H1 (cell line): Measurements from ENCODE around the gene SCMH1. TPM values are rescaled to one million over a fixed set of nuclear protein-coding genes. Genes with fewer than 3 reads are reported as not detected.

Experiments used
- CTCF ChIA-PET: fragments of 300-600 bp; sonication (Branson Sonifier 250); formaldehyde crosslinking; loops from one replicate; lab custom pipeline; 2021; ENCODE audit not compliant: partially characterized antibody; lab: Charles Lee
- POLR2A ChIA-PET: fragments of 300-600 bp; sonication (Branson Sonifier 250); formaldehyde crosslinking; loops from one replicate; lab custom pipeline; 2021; ENCODE audit warnings: inconsistent platforms; ENCODE audit not compliant: partially characterized antibody; lab: Charles Lee
- DNase-seq, 2 experiments: peaks; one replicate each; pipeline versions ENCODE4 v3.0.0 to v3.0.0-alpha.2; 2010 to 2022; ENCODE audit warnings: low spot score in 2 of 2, low read depth in 1 of 2, mixed read lengths in 1 of 2
- FAIRE-seq: peaks from 2 replicates; lab custom pipeline; 2011; peaks lifted over from hg19 to GRCh38; lab: Jason Lieb, UNC
- H2AFZ ChIP-seq: 2 replicates; pipeline ENCODE4 v1.8.1; 2012; ENCODE audit warnings: low read length, inconsistent platforms
- H2AK5ac ChIP-seq: 2 replicates; pipeline ENCODE4 v1.6.1; 2013; ENCODE audit warnings: low read depth, low read length
- H2BK120ac ChIP-seq: replicated peaks from 2 replicates; pipeline ENCODE3; 2013; ENCODE audit warnings: low read depth, low read length, inconsistent platforms
- H2BK12ac ChIP-seq: 2 replicates; pipeline ENCODE4 v1.6.1; 2013; ENCODE audit warnings: low read depth, low read length
- H2BK15ac ChIP-seq: 2 replicates; pipeline ENCODE4 v1.6.1; 2013; ENCODE audit warnings: low read length
- H2BK20ac ChIP-seq: 2 replicates; pipeline ENCODE4 v1.6.1; 2013; ENCODE audit warnings: low read length
- H2BK5ac ChIP-seq: 2 replicates; pipeline ENCODE4 v1.6.1; 2013; ENCODE audit warnings: low read depth, low read length
- H3K14ac ChIP-seq: 2 replicates; pipeline ENCODE4 v1.6.1; 2013; ENCODE audit warnings: inconsistent platforms; ENCODE audit not compliant: insufficient read length
- H3K18ac ChIP-seq: 2 replicates; pipeline ENCODE4 v1.6.1; 2013; ENCODE audit warnings: low read length; ENCODE audit errors: extremely low read depth
- H3K23ac ChIP-seq: 2 replicates; pipeline ENCODE4 v1.6.1; 2013; ENCODE audit warnings: inconsistent platforms; ENCODE audit not compliant: insufficient read length
- H3K23me2 ChIP-seq: 2 replicates; pipeline ENCODE4 v1.6.1; 2013; ENCODE audit warnings: low read depth, low read length
- H3K27ac ChIP-seq: 2 replicates; pipeline ENCODE4 v1.6.1; 2011; ENCODE audit warnings: low read depth, low read length, inconsistent platforms
- H3K27me3 ChIP-seq, 4 experiments: replicated peaks in 1 of 4; 1 replicate in 1 of 4; 2 replicates in 3 of 4; pipeline versions ENCODE4 v1.6.1 to v1.8.1; 2011 to 2013; ENCODE audit warnings: low read length in 3 of 4, mild to moderate bottlenecking in 3 of 4, inconsistent platforms in 2 of 4, mixed read lengths in 2 of 4, moderate library complexity in 1 of 4; ENCODE audit not compliant: control insufficient read depth in 3 of 4, insufficient read depth in 3 of 4; ENCODE audit errors: extremely low read depth in 1 of 4
- H3K36me3 ChIP-seq, 4 experiments: 2 replicates each; pipeline versions ENCODE4 v1.6.1 to v1.8.1; 2011 to 2013; ENCODE audit warnings: mild to moderate bottlenecking in 4 of 4, low read length in 3 of 4, moderate library complexity in 2 of 4, control low read depth in 1 of 4, inconsistent platforms in 1 of 4; ENCODE audit not compliant: insufficient read depth in 4 of 4, control insufficient read depth in 2 of 4
- H3K4ac ChIP-seq: replicated peaks from 2 replicates; pipeline ENCODE3; 2013; ENCODE audit warnings: low read length, low read depth, mixed read lengths, inconsistent platforms; ENCODE audit not compliant: insufficient read length
- H3K4me1 ChIP-seq, 4 experiments: replicated peaks in 1 of 4; 1 replicate in 1 of 4; 2 replicates in 3 of 4; pipeline versions ENCODE4 v1.6.1 to v1.8.1; 2011 to 2013; ENCODE audit warnings: low read length in 3 of 4, inconsistent platforms in 2 of 4, mixed read lengths in 1 of 4; ENCODE audit not compliant: insufficient read depth in 4 of 4, control insufficient read depth in 3 of 4
- H3K4me2 ChIP-seq, 2 experiments: 2 replicates each; pipeline versions ENCODE4 v1.6.1 to v1.8.1; 2011 to 2013; ENCODE audit warnings: low read depth in 2 of 2, low read length in 2 of 2, control low read depth in 1 of 2, inconsistent platforms in 1 of 2, mild to moderate bottlenecking in 1 of 2; ENCODE audit not compliant: insufficient read depth in 1 of 2
- H3K4me3 ChIP-seq, 4 experiments: fragments of 200-600, 300-600 bp in 1 of 4; sonication (generic), shearing (Covaris generic), sonication (Bioruptor Twin) in 1 of 4; 2 replicates each; pipeline versions ENCODE4 v1.5.1 to v1.8.1; 2011 to 2016; ENCODE audit warnings: low read length in 4 of 4, low read depth in 3 of 4, control low read depth in 2 of 4, inconsistent platforms in 2 of 4, mild to moderate bottlenecking in 2 of 4, mixed read lengths in 1 of 4, moderate library complexity in 1 of 4; ENCODE audit not compliant: insufficient read depth in 2 of 4; ENCODE audit errors: extremely low read depth in 1 of 4
- H3K56ac ChIP-seq: replicated peaks from 2 replicates; pipeline ENCODE3; 2013; ENCODE audit warnings: low read depth, mild to moderate bottlenecking, mixed read lengths, low read length, inconsistent platforms; ENCODE audit not compliant: insufficient read length
- H3K79me1 ChIP-seq: 2 replicates; pipeline ENCODE4 v1.6.1; 2013; ENCODE audit warnings: low read depth, low read length, control low read depth
- H3K79me2 ChIP-seq, 2 experiments: 2 replicates each; pipeline versions ENCODE4 v1.6.1 to v1.8.1; 2012 to 2013; ENCODE audit warnings: low read length in 2 of 2, mild to moderate bottlenecking in 2 of 2, inconsistent platforms in 1 of 2; ENCODE audit not compliant: insufficient read depth in 2 of 2, control insufficient read depth in 1 of 2
- H3K9ac ChIP-seq, 4 experiments: replicated peaks in 1 of 4; 1 replicate in 1 of 4; 2 replicates in 3 of 4; pipeline versions ENCODE4 v1.6.1 to v1.8.1; 2011 to 2013; ENCODE audit warnings: low read depth in 3 of 4, low read length in 3 of 4, control low read depth in 2 of 4, mild to moderate bottlenecking in 2 of 4, moderate library complexity in 2 of 4, inconsistent platforms in 1 of 4; ENCODE audit errors: extremely low read depth in 1 of 4
- H3K9me3 ChIP-seq, 2 experiments: 2 replicates each; pipeline versions ENCODE4 v1.6.1 to v1.8.1; 2012 to 2013; ENCODE audit warnings: mild to moderate bottlenecking in 2 of 2, moderate library complexity in 2 of 2, control low read depth in 1 of 2, inconsistent platforms in 1 of 2, low read depth in 1 of 2, low read length in 1 of 2, mixed read lengths in 1 of 2; ENCODE audit not compliant: insufficient read depth in 2 of 2
- H4K20me1 ChIP-seq, 2 experiments: replicated peaks in 1 of 2; 2 replicates each; pipeline versions ENCODE3 to v1.8.1; 2011 to 2013; ENCODE audit warnings: inconsistent platforms in 2 of 2, low read length in 2 of 2, mild to moderate bottlenecking in 1 of 2; ENCODE audit not compliant: insufficient read depth in 2 of 2, control insufficient read depth in 1 of 2
- H4K5ac ChIP-seq: 2 replicates; pipeline ENCODE4 v1.6.1; 2013; ENCODE audit warnings: low read length, low read depth, mixed read lengths, inconsistent platforms; ENCODE audit not compliant: insufficient read length
- H4K8ac ChIP-seq: 2 replicates; pipeline ENCODE4 v1.8.0; 2013; ENCODE audit warnings: mild to moderate bottlenecking, moderate library complexity, low read length, inconsistent platforms; ENCODE audit not compliant: insufficient read depth; ENCODE audit errors: extremely low read depth
- H4K91ac ChIP-seq: replicated peaks from 2 replicates; pipeline ENCODE3; 2013; ENCODE audit warnings: low read length, mixed read lengths, inconsistent platforms; ENCODE audit not compliant: insufficient read length
- BRCA1 ChIP-seq: IDR thresholded peaks from 2 replicates; pipeline ENCODE4 v1.6.1; 2012; ENCODE audit warnings: low read depth, low read length, improper control_type of control experiment
- CHD1 ChIP-seq: IDR thresholded peaks from 2 replicates; pipeline ENCODE4 v1.6.1; 2012; ENCODE audit warnings: low read depth, low read length, improper control_type of control experiment
- CHD2 ChIP-seq: IDR thresholded peaks from 2 replicates; pipeline ENCODE4 v1.6.1; 2012; ENCODE audit warnings: low read length, improper control_type of control experiment
- KDM1A ChIP-seq: fragments of 200-600, 300-600 bp; sonication (generic); IDR thresholded peaks from 2 replicates; pipeline ENCODE4 v1.7.1; 2016; ENCODE audit warnings: mild to moderate bottlenecking, low read length, borderline replicate concordance
- MAFK ChIP-seq: IDR thresholded peaks from 2 replicates; pipeline ENCODE4 v1.6.1; 2012; ENCODE audit warnings: low read depth, mild to moderate bottlenecking, improper control_type of control experiment, low read length
- MAX ChIP-seq: IDR thresholded peaks from 2 replicates; pipeline ENCODE4 v1.6.1; 2012; ENCODE audit warnings: inconsistent platforms
- SP2 ChIP-seq: IDR thresholded peaks from 2 replicates; pipeline ENCODE4 v1.6.1; 2012; ENCODE audit warnings: mild to moderate bottlenecking, low read length, inconsistent platforms
- SP4 ChIP-seq: IDR thresholded peaks from 2 replicates; pipeline ENCODE4 v1.6.1; 2012; ENCODE audit warnings: low read length, inconsistent platforms
- ZNF274 ChIP-seq: IDR thresholded peaks from 2 replicates; pipeline ENCODE4 v1.7.0; 2012; ENCODE audit warnings: low read length, borderline replicate concordance; ENCODE audit errors: extremely low read depth
- WGBS, 2 experiments: shearing (Covaris generic) in 1 of 2; methylation state at CpG; one replicate each; pipeline versions ENCODE4 v1.1.6 to v1.1.7; 2013 to 2015; ENCODE audit warnings: low lambda C conversion rate in 2 of 2, mixed read lengths in 2 of 2, inconsistent platforms in 1 of 2, low coverage in 1 of 2, missing lambda C conversion rate in 1 of 2; ENCODE audit not compliant: insufficient replicate concordance in 2 of 2, insufficient coverage in 1 of 2, insufficient read length in 1 of 2; ENCODE audit errors: extremely low coverage in 1 of 2, missing lambda C conversion rate in 1 of 2; 5-methylcytosine and 5-hydroxymethylcytosine counted together
- polyA plus RNA-seq, 7 experiments: library from polyadenylated mRNA; depleted of rRNA in 3 of 7; stranded (reverse) in 5 of 7; unstranded in 2 of 7; fragments of >200 nt in 5 of 7; fragments of 200-250 nt in 2 of 7; gene quantifications; 1 replicate in 5 of 7; 2 replicates in 1 of 7; 4 replicates in 1 of 7; pipeline versions ENCODE4 v1.2.1 to v1.2.3, GENCODE V29; 2011 to 2013; ENCODE audit warnings: missing spikeins in 2 of 7, mixed read lengths in 2 of 7
- total RNA-seq: library from RNA; stranded (reverse); fragmentation: NEBNext Ultra II Directional; extraction: Animal tissue kit (Norgen Biotek cat#: 25700); gene quantifications from 2 replicates; pipeline ENCODE4 v1.2.1, GENCODE V29; 2021

SCMH1 gene
- total and polyA plus RNA-seq, 2 of the 8 experiments (the other 6 are each of a cell fraction or from before 2014, with no cell fraction given) = 16.6 to 30.7 TPM

GRCh38 chr1:41152622-41153044 is 89.5 kb downstream of the SCMH1 start:
- H3K27me3 ChIP-seq = no peaks in the 10 kb centered on the region
- H4K20me1 ChIP-seq = no peaks in the 10 kb centered on the region
- CTCF ChIA-PET = interaction anchor here (0.8 kb wide), 1 partner anchor 29 kb away, joined by 3 read pairs; no protein-coding TSS in a partner anchor
- H3K27ac ChIP-seq = no peak overlapping the region
- H2BK12ac ChIP-seq = no peak overlapping the region
- DNase-seq = no peak
- POLR2A ChIA-PET = no interaction called here
- H2AK5ac ChIP-seq = no peak overlapping the region
- no peak overlapping the region for H2BK20ac ChIP-seq
- H3K9me3 ChIP-seq = no peaks in the 10 kb centered on the region
- no peaks in the 10 kb centered on the region; a peak in 1 of 8 replicates for H3K36me3 ChIP-seq
- no peak overlapping the region for H2BK15ac ChIP-seq
- no peak overlapping the region for H3K4me2 ChIP-seq
- H3K79me1 ChIP-seq = no peaks in the 10 kb centered on the region
- no peak overlapping the region for H3K18ac ChIP-seq
- no peak for FAIRE-seq
- 79% methylated on average over 1 of the region's 1 CpG; no CpG with 5 or more reads in 1 of the 2 experiments for WGBS, 2 experiments
- no peak overlapping the region for H2BK5ac ChIP-seq
- no peak overlapping the region for H2AFZ ChIP-seq
- H3K4ac ChIP-seq = no peak overlapping the region
- H3K56ac ChIP-seq = no peak overlapping the region
- H4K8ac ChIP-seq = no peak overlapping the region
- no peak overlapping the region for H3K23ac ChIP-seq
- H3K4me1 ChIP-seq = no peaks in the 10 kb centered on the region; a peak in 1 of 7 replicates
- no peak overlapping the region for H2BK120ac ChIP-seq
- no peak overlapping the region for H3K4me3 ChIP-seq
- H4K91ac ChIP-seq = no peak overlapping the region
- H4K5ac ChIP-seq = no peak overlapping the region
- H3K14ac ChIP-seq = no peak overlapping the region
- no peak overlapping the region for H3K9ac ChIP-seq
- no peaks in the 10 kb centered on the region for H3K23me2 ChIP-seq
- H3K79me2 ChIP-seq = no peaks in the 10 kb centered on the region
- TF ChIP-seq MAX = no peak
- TF ChIP-seq BRCA1 = no peak
- no peak for TF ChIP-seq KDM1A
- TF ChIP-seq SP4 = no peak
- TF ChIP-seq SP2 = no peak
- no peak for TF ChIP-seq CHD2
- no peak for TF ChIP-seq CHD1
- no peak for TF ChIP-seq ZNF274
- no peak for TF ChIP-seq MAFK
